K562 (cell line): ENCODE data around the gene MCC. TPM values are rescaled to one million over a fixed set of nuclear protein-coding genes. Genes with fewer than 3 reads are reported as not detected.

Experiments used
- ATAC-seq: fragments of 200-7000 bp; cut with Tn5 transposase; 3 replicates; pipeline ENCODE4 v1.9.1; 2020; ENCODE audit warnings: moderate library complexity
- BruUV-seq: library from RNA; stranded (reverse); fragments of 400-500 nt; replicated peaks from 2 replicates; lab custom pipeline; 2021; lab: Mats Ljungman, UMichigan
- CTCF ChIA-PET: fragments of 300-600 bp; formaldehyde crosslinking; extraction: SDS; loops from one replicate; lab custom pipeline; 2021; ENCODE audit warnings: low intra/inter-chr PET ratio; lab: Yijun Ruan, JAX
- POLR2A ChIA-PET: fragments of 300-600, 350-650 bp; sonication (Branson Sonifier 250); formaldehyde crosslinking; extraction: SDS; loops from one replicate; lab custom pipeline; 2021; ENCODE audit warnings: antibody characterized with exemption, inconsistent platforms; lab: Yijun Ruan, JAX
- DNase-seq, 4 experiments: peaks; one replicate each; pipeline versions ENCODE4 v3.0.0 to v3.0.0-alpha.2; 2011 to 2018; ENCODE audit warnings: low spot score in 3 of 4, mixed read lengths in 3 of 4; ENCODE audit errors: extremely low read depth in 1 of 4
- FAIRE-seq: peaks from 2 replicates; lab custom pipeline; 2011; peaks lifted over from hg19 to GRCh38; lab: Jason Lieb, UNC
- H2AFZ ChIP-seq: 2 replicates; pipeline ENCODE4 v1.6.0; 2011; ENCODE audit warnings: low read depth, low read length, control low read depth, inconsistent platforms
- H3K27ac ChIP-seq: fragments of 200-600 bp; 3 replicates; pipeline ENCODE4 v1.8.0; 2011; ENCODE audit warnings: low read depth, mild to moderate bottlenecking, control low read depth, inconsistent platforms, low read length, moderate library complexity, mixed read lengths; ENCODE audit errors: extremely low read depth
- H3K27me3 ChIP-seq, 2 experiments: fragments of 300-600 bp in 1 of 2; 2 replicates in 1 of 2; 3 replicates in 1 of 2; pipeline versions ENCODE4 v1.6.0 to v1.8.0; 2011; ENCODE audit warnings: inconsistent platforms in 2 of 2, low read length in 2 of 2, mild to moderate bottlenecking in 1 of 2, mixed read lengths in 1 of 2, moderate library complexity in 1 of 2; ENCODE audit not compliant: control insufficient read depth in 2 of 2, insufficient read depth in 2 of 2
- H3K36me3 ChIP-seq: fragments of 300-600 bp; 3 replicates; pipeline ENCODE4 v1.8.0; 2011; ENCODE audit warnings: mild to moderate bottlenecking, low read length, inconsistent platforms; ENCODE audit not compliant: control insufficient read depth, insufficient read depth
- H3K4me1 ChIP-seq, 2 experiments: fragments of 200-600 bp in 1 of 2; replicated peaks in 1 of 2; 2 replicates in 1 of 2; 3 replicates in 1 of 2; pipeline versions ENCODE4 v1.5.1 to v1.8.0; 2011; ENCODE audit warnings: inconsistent platforms in 2 of 2, low read length in 2 of 2, mild to moderate bottlenecking in 1 of 2, mixed read lengths in 1 of 2, moderate library complexity in 1 of 2; ENCODE audit not compliant: control insufficient read depth in 2 of 2, insufficient read depth in 2 of 2
- H3K4me2 ChIP-seq: 2 replicates; pipeline ENCODE4 v1.6.1; 2011; ENCODE audit warnings: low read length, control low read depth, inconsistent platforms, mixed read lengths; ENCODE audit not compliant: insufficient read depth
- H3K4me3 ChIP-seq: fragments of 200-600 bp; sonication (generic), shearing (Covaris generic); 2 replicates; pipeline ENCODE4 v1.5.1; 2016; ENCODE audit warnings: control low read depth, inconsistent platforms
- H3K79me2 ChIP-seq: fragments of 200-600 bp; 3 replicates; pipeline ENCODE4 v1.8.0; 2011; ENCODE audit warnings: low read length, inconsistent platforms; ENCODE audit not compliant: control insufficient read depth, insufficient read depth
- H3K9ac ChIP-seq, 2 experiments: 2 replicates each; pipeline versions ENCODE4 v1.6.0 to v1.6.1; 2011; ENCODE audit warnings: low read depth in 2 of 2, low read length in 2 of 2, control low read depth in 1 of 2, inconsistent platforms in 1 of 2, mild to moderate bottlenecking in 1 of 2, mixed read lengths in 1 of 2; ENCODE audit not compliant: insufficient read depth in 1 of 2
- H3K9me1 ChIP-seq: one replicate; pipeline ENCODE4 v1.6.0; 2011; ENCODE audit warnings: inconsistent platforms, mild to moderate bottlenecking, low read length, moderate library complexity; ENCODE audit not compliant: control insufficient read depth, insufficient read depth
- H3K9me3 ChIP-seq: replicated peaks from 2 replicates; pipeline ENCODE4 v1.5.1; 2011; ENCODE audit warnings: low read depth, low read length, inconsistent platforms; ENCODE audit not compliant: control insufficient read depth, insufficient read depth
- H4K20me1 ChIP-seq: replicated peaks from 2 replicates; pipeline ENCODE4 v1.6.1; 2011; ENCODE audit warnings: low read length, inconsistent platforms, mixed read lengths; ENCODE audit not compliant: control insufficient read depth, insufficient read depth
- ATF7 ChIP-seq: fragments of 450-650 bp; IDR thresholded peaks from 2 replicates; pipeline ENCODE4 v1.7.1; 2014; ENCODE audit warnings: mild to moderate bottlenecking, moderate library complexity
- BDP1 ChIP-seq: IDR thresholded peaks from 3 replicates; pipeline ENCODE4 v1.6.1; 2011; ENCODE audit not compliant: insufficient read length, insufficient read depth
- E4F1 ChIP-seq: fragments of 250-450 bp; sonication (Bioruptor Pico); IDR thresholded peaks from 2 replicates; pipeline ENCODE4 v1.5.0; 2021; ENCODE audit warnings: mild to moderate bottlenecking, borderline replicate concordance
- HEY1 ChIP-seq: fragments of 250-450 bp; sonication (Bioruptor Pico); IDR thresholded peaks from 2 replicates; pipeline ENCODE4 v1.5.0; 2020; ENCODE audit warnings: mild to moderate bottlenecking, moderate library complexity, borderline replicate concordance
- HINFP ChIP-seq: fragments of 450-650 bp; conservative IDR thresholded peaks from 2 replicates; pipeline ENCODE4 v1.6.1; 2016; ENCODE audit warnings: missing genetic modification characterization, low read depth, mild to moderate bottlenecking, control low read depth, missing compliant biosample characterization
- HMG20A ChIP-seq: fragments of 450-650 bp; formaldehyde crosslinking; conservative IDR thresholded peaks from 2 replicates; pipeline ENCODE4 v1.4.0; 2020; ENCODE audit warnings: mild to moderate bottlenecking, mixed read lengths
- HNRNPLL ChIP-seq: fragments of 200-400 bp; formaldehyde crosslinking; IDR thresholded peaks from 2 replicates; pipeline ENCODE4 v1.6.1; 2017; ENCODE audit warnings: low read length, low read depth, mild to moderate bottlenecking; ENCODE audit not compliant: poor library complexity, severe bottlenecking
- KHSRP ChIP-seq: fragments of 450-650 bp; IDR thresholded peaks from 2 replicates; pipeline ENCODE4 v1.6.1; 2017
- LARP7 ChIP-seq: fragments of 450-650 bp; IDR thresholded peaks from 2 replicates; pipeline ENCODE4 v1.6.1; 2016
- MBD1 ChIP-seq: fragments of 250-450 bp; sonication (Bioruptor Pico); IDR thresholded peaks from 2 replicates; pipeline ENCODE4 v1.8.0; 2022; ENCODE audit warnings: inconsistent platforms
- PREB ChIP-seq: sonication (generic); formaldehyde crosslinking; IDR thresholded peaks from 2 replicates; pipeline ENCODE4 v1.8.1; 2023; ENCODE audit warnings: mild to moderate bottlenecking, missing genetic modification reagents
- TCF3 ChIP-seq: sonication (generic); formaldehyde crosslinking; IDR thresholded peaks from 2 replicates; pipeline ENCODE4 v1.4.0; 2020; ENCODE audit warnings: mild to moderate bottlenecking, missing genetic modification reagents
- ZBTB7A ChIP-seq: IDR thresholded peaks from 2 replicates; pipeline ENCODE4 v1.6.1; 2011; ENCODE audit warnings: low read depth, mild to moderate bottlenecking, low read length, moderate library complexity, borderline replicate concordance; ENCODE audit not compliant: control insufficient read depth
- ZNF512 ChIP-seq: IDR thresholded peaks from 2 replicates; pipeline ENCODE4 v1.6.1; 2016; ENCODE audit warnings: missing genetic modification characterization, missing compliant biosample characterization
- ZZZ3 ChIP-seq: fragments of 450-650 bp; IDR thresholded peaks from 2 replicates; pipeline ENCODE4 v1.6.1; 2016; ENCODE audit warnings: antibody characterized with exemption, mild to moderate bottlenecking, moderate library complexity
- WGBS: fragments of 100-300 bp; shearing (Covaris generic); methylation state at CpG from one replicate; pipeline ENCODE4 v1.1.6; 2016; ENCODE audit warnings: low coverage, mixed read lengths; ENCODE audit not compliant: insufficient coverage; ENCODE audit errors: missing lambda C conversion rate; 5-methylcytosine and 5-hydroxymethylcytosine counted together
- in situ Hi-C: fragments of 300-500 bp; cut with MboI; formaldehyde crosslinking; loops from 4 replicates; pipeline ENCODE4 v1.15.0; 2018; ENCODE audit warnings: inconsistent platforms, mixed read lengths
- intact Hi-C: fragments of 100-400 bp; cut with micrococcal nuclease; formaldehyde crosslinking; loops from 2 replicates; pipeline ENCODE4 v1.14.2; 2022
- polyA plus RNA-seq, 8 experiments: library from polyadenylated mRNA; depleted of rRNA in 4 of 8; stranded (reverse) in 5 of 8; unstranded in 3 of 8; fragments of >200 nt; fragmentation: Nextera tagmentation in 2 of 8; fragmentation: Illumina TruSeq in 1 of 8; extraction: Ambion mirVana in 2 of 8; extraction: Trizol in 1 of 8; gene quantifications; 2 replicates each; pipeline versions ENCODE4 v1.2.1 to v1.2.3, GENCODE V29; 2011 to 2014; ENCODE audit warnings: inconsistent platforms in 1 of 8, missing spikeins in 1 of 8
- total RNA-seq, 7 experiments: library from RNA; depleted of rRNA in 6 of 7; stranded (reverse); fragments of >200 nt in 6 of 7; fragmentation: Illumina TruSeq in 2 of 7; extraction: Trizol in 2 of 7; gene quantifications; 2 replicates each; pipeline versions ENCODE4 v1.2.1 to v1.2.3, GENCODE V29; 2011 to 2021; ENCODE audit warnings: low replicate concordance in 1 of 7

The MCC gene
- total and polyA plus RNA-seq, 9 of the 15 experiments (the other 6 are each of a cell fraction or from before 2014, with no cell fraction given), result 0.04 to 0.24 (median 0.06) TPM; not detected in 1

- H3K79me2 ChIP-seq, result no peaks in the 10 kb centered on the region
- no peak overlapping the region for H3K4me2 ChIP-seq
- WGBS, result 0% methylated on average over 2 of the region's 2 CpGs
- no peak overlapping the region for H3K9ac ChIP-seq
- ATAC-seq, result no peak
- no peaks in the 10 kb centered on the region for H3K9me1 ChIP-seq
- H3K36me3 ChIP-seq, result no peaks in the 10 kb centered on the region
- ChIA-PET CTCF (no interaction called here), POLR2A (interaction anchor here (0.6 kb wide), 3 partner anchors 8 to 171 kb away, joined by 3 to 5 read pairs (median 4); no protein-coding TSS in a partner anchor)
- FAIRE-seq, result no peak
- no peak overlapping the region for H3K4me3 ChIP-seq
- BruUV-seq, result no TSS peak
- no peak overlapping the region for H3K27ac ChIP-seq
- no peaks in the 10 kb centered on the region for H3K9me3 ChIP-seq
- no peaks in the 10 kb centered on the region for H3K4me1 ChIP-seq
- no peak overlapping the region for H2AFZ ChIP-seq
- no peaks in the 10 kb centered on the region for H4K20me1 ChIP-seq
- intact Hi-C loops (no loop called here), in situ Hi-C loops (no loop called here)
- no peak for DNase-seq
- H3K27me3 ChIP-seq, result peaks cover 0 to 14% of the 10 kb centered on the region in 2 experiments; a peak in 3 of 5 replicates
- TF ChIP-seq ZNF512, result no peak
- no peak for TF ChIP-seq ZZZ3
- TF ChIP-seq ZBTB7A, result no peak
- no peak for TF ChIP-seq KHSRP
- TF ChIP-seq HMG20A (CRISPR knock-in tag), result no peak
- no peak for TF ChIP-seq HINFP (tag)
- TF ChIP-seq E4F1 (CRISPR knock-in tag), result no peak
- no peak for TF ChIP-seq TCF3 (CRISPR knock-in tag)
- TF ChIP-seq HNRNPLL, result no peak
- no peak for TF ChIP-seq MBD1 (CRISPR knock-in tag)
- no peak for TF ChIP-seq PREB (CRISPR knock-in tag)
- TF ChIP-seq BDP1, result no peak
- no peak for TF ChIP-seq HEY1 (CRISPR knock-in tag)
- TF ChIP-seq LARP7, result no peak
- TF ChIP-seq ATF7, result no peak
Measured at GRCh38 chr5:113183694-113184093, 304.6 kb downstream of the MCC start.
